ENCODE results near the gene PLD4.

GRCh38 chr14:104957146-104958113, 32.8 kb downstream of the PLD4 start:
- TF ChIP-seq ZNF384 (IDR thresholded peaks at IDR 0.05) (no peak), FOXM1 (IDR thresholded peaks at IDR 0.05; ENCODE audit: borderline replicate concordance) (no peak), SP1 (IDR thresholded peaks at IDR 0.05) (no peak), FOXA1 (IDR thresholded peaks at IDR 0.05) (no peak), SUZ12 (IDR thresholded peaks at IDR 0.05) (no peak), FOXK2 (IDR thresholded peaks at IDR 0.05) (no peak)
